ENCODE measurements around the gene WDR41. TPM values are rescaled to one million over a fixed set of nuclear protein-coding genes. Genes with fewer than 3 reads are reported as not detected.
A peak's percentile ranks its signal among the peaks of the same experiment; 100 is the strongest.

WDR41 gene
- total and polyA plus RNA-seq, 9 of the 15 experiments (the other 6 are each of a cell fraction or from before 2014, with no cell fraction given) = 33.6 to 67.2 (median 55.5) TPM

DNA sequence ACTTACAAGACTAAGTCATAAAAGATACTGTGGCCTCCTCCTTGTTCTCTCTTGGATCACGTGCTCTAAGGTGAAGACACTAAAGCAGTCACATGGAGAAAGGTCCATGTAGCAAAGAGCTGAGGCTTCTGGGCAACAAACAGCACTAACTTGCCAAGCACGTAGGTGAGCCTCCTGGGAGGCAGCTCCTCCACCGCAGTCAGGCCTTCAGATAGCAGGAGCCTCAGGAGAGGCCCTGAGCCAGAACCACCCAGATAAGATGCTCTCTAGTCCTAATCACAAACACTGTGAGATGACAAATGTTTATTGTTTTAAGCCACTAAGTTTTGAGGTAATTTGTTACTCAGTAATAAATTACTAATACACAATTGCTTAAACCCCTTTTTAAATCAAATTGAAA, 38.0 kb downstream of the WDR41 start:
- Histone ChIP-seq H2AFZ (ENCODE audit: low read depth, low read length) (no peak overlapping the region), H3K4me1 (replicated peaks in 1 of 2; ENCODE audit: control insufficient read depth in 2 of 2, insufficient read depth in 2 of 2, low read length in 2 of 2) (peaks cover 5 to 18% of the 10 kb centered on the region in 2 experiments), H3K27ac (ENCODE audit: extremely low read depth, low read depth, low read length) (no peak overlapping the region; the same call in 2 of the 3 replicates), H3K4me2 (ENCODE audit: insufficient read depth, low read length) (no peak overlapping the region), H3K79me2 (ENCODE audit: control insufficient read depth, insufficient read depth, low read length) (no peaks in the 10 kb centered on the region), H4K20me1 (replicated peaks; ENCODE audit: control insufficient read depth, insufficient read depth, low read length) (no peaks in the 10 kb centered on the region), H3K9me1 (ENCODE audit: control insufficient read depth, insufficient read depth, low read length) (no peaks in the 10 kb centered on the region), H3K36me3 (ENCODE audit: control insufficient read depth, insufficient read depth, low read length) (peaks cover 18% of the 10 kb centered on the region), H3K27me3 (ENCODE audit: control insufficient read depth in 2 of 2, insufficient read depth in 2 of 2, low read length in 2 of 2) (no peaks in the 10 kb centered on the region), H3K9ac (ENCODE audit: insufficient read depth in 1 of 2, low read depth in 2 of 2, low read length in 2 of 2) (no peak overlapping the region), H3K4me3 (no peak overlapping the region), H3K9me3 (replicated peaks; ENCODE audit: control insufficient read depth, insufficient read depth, low read depth, low read length) (no peaks in the 10 kb centered on the region)
- DNase-seq (ENCODE audit: extremely low read depth in 1 of 4, low spot score in 3 of 4) (peak in 2 of 4 experiments; percentile 18 to 49), FAIRE-seq (peak; percentile 74), ATAC-seq (peak; percentile 74)
- POLR2A ChIA-PET = no interaction called here
- BruUV-seq (replicated peaks) = no TSS peak
- intact Hi-C loops (cut with micrococcal nuclease) = no loop called here
- TF ChIP-seq TFE3 (CRISPR knock-in tag; IDR thresholded peaks at IDR 0.05) (peak; percentile 44), TCF3 (CRISPR knock-in tag; IDR thresholded peaks at IDR 0.05) (no peak), HMBOX1 (IDR thresholded peaks at IDR 0.05) (peak; percentile 65; the same call in 1 of the 2 replicates), ERF (CRISPR knock-in tag; IDR thresholded peaks at IDR 0.05) (no peak), HBP1 (CRISPR knock-in tag; IDR thresholded peaks at IDR 0.05) (no peak), FOXA1 (IDR thresholded peaks at IDR 0.05; ENCODE audit: borderline replicate concordance) (no peak), TCF7L2 (IDR thresholded peaks at IDR 0.05; ENCODE audit: low read depth, low read length) (no peak)
- TF ChIP-seq, protein P1, sequence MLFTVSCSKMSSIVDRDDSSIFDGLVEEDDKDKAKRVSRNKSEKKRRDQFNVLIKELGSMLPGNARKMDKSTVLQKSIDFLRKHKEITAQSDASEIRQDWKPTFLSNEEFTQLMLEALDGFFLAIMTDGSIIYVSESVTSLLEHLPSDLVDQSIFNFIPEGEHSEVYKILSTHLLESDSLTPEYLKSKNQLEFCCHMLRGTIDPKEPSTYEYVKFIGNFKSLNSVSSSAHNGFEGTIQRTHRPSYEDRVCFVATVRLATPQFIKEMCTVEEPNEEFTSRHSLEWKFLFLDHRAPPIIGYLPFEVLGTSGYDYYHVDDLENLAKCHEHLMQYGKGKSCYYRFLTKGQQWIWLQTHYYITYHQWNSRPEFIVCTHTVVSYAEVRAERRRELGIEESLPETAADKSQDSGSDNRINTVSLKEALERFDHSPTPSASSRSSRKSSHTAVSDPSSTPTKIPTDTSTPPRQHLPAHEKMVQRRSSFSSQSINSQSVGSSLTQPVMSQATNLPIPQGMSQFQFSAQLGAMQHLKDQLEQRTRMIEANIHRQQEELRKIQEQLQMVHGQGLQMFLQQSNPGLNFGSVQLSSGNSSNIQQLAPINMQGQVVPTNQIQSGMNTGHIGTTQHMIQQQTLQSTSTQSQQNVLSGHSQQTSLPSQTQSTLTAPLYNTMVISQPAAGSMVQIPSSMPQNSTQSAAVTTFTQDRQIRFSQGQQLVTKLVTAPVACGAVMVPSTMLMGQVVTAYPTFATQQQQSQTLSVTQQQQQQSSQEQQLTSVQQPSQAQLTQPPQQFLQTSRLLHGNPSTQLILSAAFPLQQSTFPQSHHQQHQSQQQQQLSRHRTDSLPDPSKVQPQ (CRISPR knock-in tag; IDR thresholded peaks at IDR 0.05; ENCODE audit: borderline replicate concordance) = no peak
- WGBS (ENCODE audit: insufficient coverage, low coverage, missing lambda C conversion rate) = 17% methylated on average over 3 of the region's 3 CpGs
- in situ Hi-C loops (cut with MboI) = no loop called here
- CTCF ChIA-PET (ENCODE audit: low intra/inter-chr PET ratio) = no interaction called here

All from K562 (cell line).